Caco-2 (cell line): Measurements from ENCODE around the gene RCSD1. TPM values are rescaled to one million over a fixed set of nuclear protein-coding genes. Genes with fewer than 3 reads are reported as not detected.

Experiments
- BruUV-seq: library from RNA; stranded (reverse); fragments of 400-500 nt; replicated peaks from 2 replicates; lab custom pipeline; 2021; lab: Mats Ljungman, UMichigan
- CTCF ChIA-PET: fragments of 300-600 bp; sonication (Branson Sonifier 250); formaldehyde crosslinking; loops from one replicate; lab custom pipeline; 2022; ENCODE audit warnings: antibody characterized with exemption; lab: Charles Lee
- POLR2A ChIA-PET: fragments of 300-600 bp; sonication (Branson Sonifier 250); formaldehyde crosslinking; loops from one replicate; lab custom pipeline; 2022; ENCODE audit warnings: antibody characterized with exemption; lab: Charles Lee
- DNase-seq, 2 experiments: peaks; one replicate each; pipeline versions ENCODE4 v3.0.0 to v3.0.0-alpha.2; 2020 to 2022
- H3K27me3 ChIP-seq: replicated peaks from 2 replicates; pipeline ENCODE4 v1.6.0; 2011; ENCODE audit warnings: low read length; ENCODE audit not compliant: control insufficient read depth, insufficient read depth
- H3K36me3 ChIP-seq: 2 replicates; pipeline ENCODE4 v1.5.1; 2011; ENCODE audit warnings: low read length; ENCODE audit not compliant: control insufficient read depth, insufficient read depth
- H3K4me1 ChIP-seq: fragments of 250-450 bp; sonication (Bioruptor Pico); 2 replicates; pipeline ENCODE4 v1.5.1; 2020; ENCODE audit warnings: mild to moderate bottlenecking
- H3K4me3 ChIP-seq: 2 replicates; pipeline ENCODE4 v1.5.1; 2011; ENCODE audit warnings: low read depth, mild to moderate bottlenecking, control low read depth, low read length
- H3K9me3 ChIP-seq: fragments of 250-450 bp; sonication (Bioruptor Pico); 2 replicates; pipeline ENCODE4 v1.5.1; 2020; ENCODE audit warnings: mild to moderate bottlenecking, moderate library complexity
- H3K27ac Mint-ChIP-seq: one replicate; pipeline ENCODE4 v1.8.0; 2022; ENCODE audit warnings: mixed read lengths; ENCODE audit not compliant: unreplicated experiment
- H3K27me3 Mint-ChIP-seq: one replicate; pipeline ENCODE4 v1.8.0; 2022; ENCODE audit warnings: mixed read lengths; ENCODE audit not compliant: insufficient read depth, unreplicated experiment
- H3K36me3 Mint-ChIP-seq: one replicate; pipeline ENCODE4 v1.8.0; 2022; ENCODE audit warnings: mild to moderate bottlenecking, mixed read lengths; ENCODE audit not compliant: insufficient read depth, unreplicated experiment
- H3K4me1 Mint-ChIP-seq: one replicate; pipeline ENCODE4 v1.8.0; 2022; ENCODE audit warnings: low read depth, mixed read lengths; ENCODE audit not compliant: unreplicated experiment
- H3K4me3 Mint-ChIP-seq: one replicate; pipeline ENCODE4 v1.8.0; 2022; ENCODE audit warnings: mild to moderate bottlenecking, moderate library complexity, mixed read lengths; ENCODE audit not compliant: unreplicated experiment
- H3K9me3 Mint-ChIP-seq: one replicate; pipeline ENCODE4 v1.8.0; 2022; ENCODE audit warnings: mixed read lengths; ENCODE audit not compliant: unreplicated experiment
- intact Hi-C: fragments of 100-400 bp; cut with micrococcal nuclease; formaldehyde crosslinking; loops from one replicate; pipeline ENCODE4 v1.10.0; 2022; ENCODE audit not compliant: unreplicated experiment
- total RNA-seq: library from RNA; stranded (reverse); gene quantifications from 2 replicates; pipeline ENCODE4 v1.2.3, GENCODE V29; 2022
- TF ChIP-seq, protein P1 (sequence below), 2 experiments: fragments of 200-600 bp in 1 of 2; IDR thresholded peaks; 1 replicate in 1 of 2; 2 replicates in 1 of 2; pipeline versions ENCODE4 v1.5.1 to v1.8.0; 2011 to 2022; ENCODE audit warnings: antibody characterized with exemption in 1 of 2, control low read depth in 1 of 2, inconsistent platforms in 1 of 2, low read depth in 1 of 2, low read length in 1 of 2, mild to moderate bottlenecking in 1 of 2, moderate library complexity in 1 of 2; ENCODE audit not compliant: insufficient read depth in 1 of 2, severe bottlenecking in 1 of 2, unreplicated experiment in 1 of 2

The RCSD1 gene
- total RNA-seq, 1 experiment from 2014 or later: not detected

DNA sequence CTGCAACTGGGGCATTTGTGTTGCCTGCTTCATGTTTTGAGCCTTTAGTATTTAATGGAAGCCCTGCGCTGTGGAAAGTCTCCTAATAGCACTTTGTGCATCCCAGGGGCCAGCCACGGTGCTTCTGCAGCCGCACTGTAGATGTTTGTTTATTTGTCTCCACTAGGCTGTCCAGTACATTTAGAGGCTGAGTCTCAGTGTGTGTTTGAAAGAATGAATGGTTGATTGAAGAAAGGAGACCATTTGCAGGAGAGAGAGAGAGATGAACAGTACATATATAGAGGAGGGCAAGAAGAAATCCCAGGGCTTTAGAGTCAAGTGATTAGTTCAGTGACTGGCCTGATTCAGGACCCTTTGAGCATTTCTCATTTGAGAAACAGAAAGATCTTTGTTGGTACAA, 125.6 kb downstream of the RCSD1 start:
- no peaks in the 10 kb centered on the region for H3K9me3 ChIP-seq
- H3K9me3 Mint-ChIP-seq: no peaks in the 10 kb centered on the region
- BruUV-seq: no TSS peak
- TF ChIP-seq, protein P1, sequence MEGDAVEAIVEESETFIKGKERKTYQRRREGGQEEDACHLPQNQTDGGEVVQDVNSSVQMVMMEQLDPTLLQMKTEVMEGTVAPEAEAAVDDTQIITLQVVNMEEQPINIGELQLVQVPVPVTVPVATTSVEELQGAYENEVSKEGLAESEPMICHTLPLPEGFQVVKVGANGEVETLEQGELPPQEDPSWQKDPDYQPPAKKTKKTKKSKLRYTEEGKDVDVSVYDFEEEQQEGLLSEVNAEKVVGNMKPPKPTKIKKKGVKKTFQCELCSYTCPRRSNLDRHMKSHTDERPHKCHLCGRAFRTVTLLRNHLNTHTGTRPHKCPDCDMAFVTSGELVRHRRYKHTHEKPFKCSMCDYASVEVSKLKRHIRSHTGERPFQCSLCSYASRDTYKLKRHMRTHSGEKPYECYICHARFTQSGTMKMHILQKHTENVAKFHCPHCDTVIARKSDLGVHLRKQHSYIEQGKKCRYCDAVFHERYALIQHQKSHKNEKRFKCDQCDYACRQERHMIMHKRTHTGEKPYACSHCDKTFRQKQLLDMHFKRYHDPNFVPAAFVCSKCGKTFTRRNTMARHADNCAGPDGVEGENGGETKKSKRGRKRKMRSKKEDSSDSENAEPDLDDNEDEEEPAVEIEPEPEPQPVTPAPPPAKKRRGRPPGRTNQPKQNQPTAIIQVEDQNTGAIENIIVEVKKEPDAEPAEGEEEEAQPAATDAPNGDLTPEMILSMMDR (IDR thresholded peaks at IDR 0.05; ENCODE audit: insufficient read depth in 1 of 2, low read depth in 1 of 2, low read length in 1 of 2, severe bottlenecking in 1 of 2, unreplicated experiment in 1 of 2): no peak
- H3K4me1 Mint-ChIP-seq: peaks cover 33% of the 10 kb centered on the region
- no peaks in the 10 kb centered on the region for H3K27me3 Mint-ChIP-seq
- H3K27ac Mint-ChIP-seq: no peak overlapping the region
- DNase-seq: no peak
- no peak overlapping the region for H3K4me3 ChIP-seq
- peaks cover 59% of the 10 kb centered on the region for H3K4me1 ChIP-seq
- no peak overlapping the region for H3K4me3 Mint-ChIP-seq
- peaks cover 21% of the 10 kb centered on the region for H3K36me3 Mint-ChIP-seq
- CTCF ChIA-PET: interaction anchor here (0.7 kb wide), 1 partner anchor 1556 kb away, joined by 4 read pairs; no protein-coding TSS in a partner anchor
- H3K27me3 ChIP-seq: no peaks in the 10 kb centered on the region
- POLR2A ChIA-PET: no interaction called here
- no peaks in the 10 kb centered on the region for H3K36me3 ChIP-seq
- intact Hi-C loops: no loop called here

Other genes with a start within 250 kb of the RCSD1 start
- not detected in 2 replicates for gene CD247, start 111.7 kb upstream of the RCSD1 start, total RNA-seq
- gene CREG1, start 76.5 kb upstream of the RCSD1 start, total RNA-seq: 80.7 and 91.5 TPM in 2 replicates
- gene MPZL1, start 91.8 kb downstream of the RCSD1 start, total RNA-seq: 273 and 280 TPM in 2 replicates